ENCODE data around the gene ACOT4.

- no peak for TF ChIP-seq CTCF (IDR thresholded peaks at IDR 0.05)
- no peak for TF ChIP-seq POLR2A (IDR thresholded peaks at IDR 0.05)
Observed at GRCh38 chr14:73637830-73638229, 46.2 kb downstream of the ACOT4 start.

Measured in body of pancreas (tissue), 4 donors.